NCI-H2081 (cell line): ENCODE data around the gene KANK3.
A peak's percentile ranks its signal among the peaks of the same experiment; 100 is the strongest.
"Not testable (repeated sequence)": the region's sequence is repeated elsewhere in the genome, so short reads cannot be mapped to it uniquely, and the experiment has no call there.

Experiments used
- DNase-seq, 2 experiments: peaks; one replicate each; lab custom pipeline; 2025; lab: John Stamatoyannopoulos, UW

KANK3 gene

DNA sequence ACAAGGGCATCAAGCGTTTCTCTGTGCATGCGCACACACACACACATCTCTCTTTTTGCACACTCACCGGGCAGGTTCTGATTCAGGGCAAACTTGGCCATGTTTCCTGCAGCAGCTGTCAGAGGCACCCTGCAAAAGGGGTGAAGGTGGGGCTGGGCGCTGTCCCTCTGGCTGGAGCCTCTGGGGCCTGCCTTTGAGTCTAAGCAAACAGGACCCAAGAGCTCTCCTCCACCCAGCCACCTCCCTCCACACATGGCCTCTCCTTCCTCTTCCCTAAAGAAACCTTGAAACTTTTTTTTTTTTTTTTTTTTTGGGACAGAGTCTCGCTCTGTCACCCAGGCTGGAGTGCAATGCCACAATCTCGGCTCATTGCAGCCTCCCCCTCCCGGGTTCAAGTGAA, 5.3 kb downstream of the KANK3 start:
- DNase-seq = no peak

DNA sequence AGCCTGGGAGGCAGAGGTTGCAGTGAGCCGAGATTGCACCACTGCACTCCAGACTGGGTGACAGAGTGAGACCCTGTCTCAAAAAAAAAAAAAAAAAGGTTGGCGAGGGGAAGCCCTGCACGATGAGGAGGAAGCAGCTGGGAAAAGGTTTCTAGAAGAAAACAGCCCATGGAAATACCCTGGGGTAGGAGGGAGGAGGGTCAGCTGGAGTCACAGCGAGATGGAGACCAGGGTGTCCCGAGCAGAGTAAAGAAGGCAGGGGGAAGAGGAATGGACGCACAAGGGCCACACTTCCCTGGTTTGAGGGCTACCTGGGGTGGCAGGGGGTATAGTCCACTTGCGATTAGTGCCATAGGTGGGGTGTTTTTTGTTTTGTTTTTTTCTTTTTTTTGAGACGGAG, 6.4 kb downstream of the KANK3 start:
- no peak for DNase-seq

DNA sequence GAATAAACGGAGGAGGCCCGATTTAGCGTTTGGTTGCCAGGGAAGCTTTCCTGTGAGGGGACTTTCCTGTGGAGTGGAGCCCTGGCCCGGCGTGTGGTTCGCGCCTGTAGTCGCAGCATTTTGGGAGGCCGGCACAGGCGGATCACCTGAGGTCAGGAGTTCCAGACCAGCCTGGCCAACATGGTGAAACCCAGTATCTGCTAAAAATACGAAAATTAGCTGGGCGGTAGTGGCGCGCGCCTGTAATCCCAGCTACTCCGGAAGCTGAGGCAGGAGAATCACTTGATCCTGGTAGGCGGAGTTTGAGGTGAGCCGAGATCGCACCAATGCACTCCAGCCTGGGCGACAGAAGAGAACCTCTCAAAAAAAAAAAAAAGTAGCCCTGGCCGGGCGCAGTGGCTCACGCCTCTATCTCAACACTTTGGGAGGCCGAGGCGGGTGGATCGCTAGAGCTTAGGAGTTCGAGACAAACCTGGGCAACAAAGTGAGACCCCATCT, 6.9 kb downstream of the KANK3 start:
- no peak for DNase-seq

- no peak for DNase-seq
Measured at GRCh38 chr19:8335343-8336071, 7.6 kb downstream of the KANK3 start.

GRCh38 chr19:8334458-8335342, 8.4 kb downstream of the KANK3 start:
- DNase-seq = peak; percentile 50 to 70

DNA sequence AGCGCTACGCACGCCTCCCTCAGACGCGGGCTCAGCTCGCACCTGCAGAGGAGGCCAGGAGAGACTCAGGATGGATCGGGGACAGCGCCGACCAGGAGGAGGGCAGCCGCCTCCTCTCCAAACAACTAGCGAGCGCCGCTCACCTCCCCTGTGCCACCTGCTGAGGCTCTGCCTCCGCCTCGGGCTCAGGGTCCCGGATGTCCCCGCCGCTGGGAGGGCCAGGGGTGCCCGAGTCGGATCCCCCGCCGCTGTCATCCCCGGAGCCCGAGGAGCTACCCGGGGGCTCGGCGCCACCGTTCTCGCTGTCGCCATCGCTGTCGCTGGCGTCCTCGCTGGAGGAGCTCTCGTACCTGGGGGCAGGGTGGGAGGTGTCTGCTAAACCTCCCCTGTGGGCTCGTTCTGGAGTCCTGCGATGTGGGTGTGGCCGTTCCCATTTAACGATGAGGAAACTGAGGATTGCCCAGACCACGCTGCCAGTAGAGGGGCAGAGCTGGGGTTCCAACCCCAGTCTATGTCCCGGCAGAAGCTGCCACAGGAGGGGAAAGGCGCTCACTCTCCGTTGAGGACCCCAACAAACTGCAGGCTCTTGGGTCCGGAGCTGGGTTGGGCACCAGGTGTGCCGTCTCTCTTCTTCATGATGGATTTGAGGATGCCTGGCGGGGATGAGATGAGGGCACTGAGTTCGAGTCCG, 9.2 kb downstream of the KANK3 start:
- DNase-seq = no peak

DNA sequence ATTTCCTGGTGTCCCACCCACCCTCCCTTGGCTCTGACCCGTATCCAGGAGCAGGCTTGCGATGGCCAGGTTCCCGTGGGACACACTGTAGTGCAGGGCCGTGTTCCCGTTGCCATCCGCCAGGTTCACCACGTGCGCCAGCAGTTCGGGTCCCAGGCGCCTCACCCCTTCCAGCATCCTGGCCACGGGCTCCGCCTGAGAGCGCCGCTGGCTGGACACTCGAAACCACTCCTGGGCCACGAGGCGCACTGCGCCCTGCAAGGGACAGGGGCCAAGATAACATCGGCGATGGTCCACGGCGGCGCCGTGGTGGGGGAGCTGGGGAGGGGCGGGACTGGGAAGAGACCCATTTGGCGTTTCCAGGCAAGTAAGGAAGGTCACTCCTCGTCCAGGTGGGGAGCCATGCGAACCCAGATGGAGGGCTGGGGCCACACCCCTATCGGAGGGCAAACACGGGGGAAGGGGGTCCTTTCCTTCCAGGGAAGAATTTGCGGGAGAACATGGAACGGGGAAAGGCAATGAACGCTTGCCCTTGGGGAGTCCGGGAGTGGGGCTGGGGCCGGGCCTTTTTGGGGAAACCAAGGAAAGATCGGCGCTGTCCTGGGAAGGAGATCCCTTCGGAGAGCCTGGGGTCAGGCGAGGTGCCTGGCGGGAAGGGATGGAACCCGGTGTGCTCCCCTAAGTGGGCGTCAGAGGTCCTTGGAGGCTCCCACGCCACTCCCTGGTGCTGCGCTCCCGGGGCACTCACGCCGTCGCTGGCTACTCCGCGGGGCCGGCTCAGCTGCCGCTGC, 9.9 kb downstream of the KANK3 start:
- no peak for DNase-seq

- no peak for DNase-seq
Measured at GRCh38 chr19:8331263-8331845, 11.7 kb downstream of the KANK3 start.

DNA sequence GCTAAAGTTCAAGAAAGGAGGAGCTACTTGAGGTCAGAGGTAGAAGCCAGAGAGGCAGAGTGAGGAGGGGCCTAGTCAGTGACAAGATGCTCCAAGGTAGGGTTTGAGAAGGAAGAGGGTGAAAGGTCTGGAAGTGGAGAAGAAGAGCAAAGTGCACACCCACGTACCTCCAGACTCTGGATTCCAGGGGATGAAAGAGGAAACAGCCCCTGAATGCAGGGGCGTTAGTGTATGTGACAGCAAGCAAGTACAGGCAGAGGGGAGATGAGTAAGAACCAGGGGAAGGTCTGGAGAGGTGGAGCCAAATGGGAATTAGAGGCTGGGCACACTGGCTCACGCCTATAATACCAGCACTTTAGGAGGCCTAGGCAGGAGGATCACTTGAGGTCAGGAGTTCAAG, 13.1 kb downstream of the KANK3 start:
- no peak for DNase-seq

GRCh38 chr19:8325454-8325853, 17.6 kb downstream of the KANK3 start:
- no peak for DNase-seq

DNA sequence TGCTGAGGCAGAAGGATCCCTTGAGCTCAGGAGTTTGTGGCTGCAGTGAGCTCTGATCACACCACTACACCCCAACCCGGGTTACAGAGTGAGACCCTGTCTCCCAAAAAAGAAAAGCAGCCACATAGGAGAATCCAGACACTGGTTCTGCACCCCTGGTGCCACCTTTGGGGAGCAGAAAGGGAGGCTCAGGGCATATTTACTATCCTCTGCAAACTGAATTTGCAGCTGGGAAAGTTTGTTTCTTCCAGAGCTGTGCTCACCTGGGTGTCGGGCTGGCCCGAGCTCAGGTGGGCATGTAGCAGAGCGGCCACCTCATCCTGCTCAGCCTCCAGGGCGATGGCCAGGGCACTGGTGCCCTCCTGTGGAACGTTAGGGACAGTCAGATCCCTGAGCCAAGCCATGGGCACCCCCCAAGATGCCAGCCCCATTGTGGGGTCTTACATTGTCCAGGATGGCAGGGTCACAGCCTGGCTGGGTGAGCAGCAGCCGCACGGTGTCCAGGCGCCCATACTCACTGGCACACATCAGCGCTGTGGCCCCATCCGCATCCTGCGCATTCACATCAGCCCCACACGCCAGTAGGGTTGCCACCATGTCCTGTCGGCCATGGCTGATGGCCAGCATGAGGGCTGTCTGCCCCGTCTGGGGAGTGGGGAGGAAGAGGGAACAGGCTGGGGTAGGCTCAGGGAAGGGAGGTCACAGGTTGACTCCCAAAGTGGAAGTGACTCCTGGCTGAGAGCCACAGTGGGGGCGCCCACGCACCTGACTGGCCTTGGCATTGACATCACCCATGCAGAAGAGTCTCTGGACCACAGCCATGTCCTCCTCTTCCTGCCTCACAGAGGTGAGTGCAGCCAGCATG, 18.6 kb downstream of the KANK3 start:
- no peak for DNase-seq

DNA sequence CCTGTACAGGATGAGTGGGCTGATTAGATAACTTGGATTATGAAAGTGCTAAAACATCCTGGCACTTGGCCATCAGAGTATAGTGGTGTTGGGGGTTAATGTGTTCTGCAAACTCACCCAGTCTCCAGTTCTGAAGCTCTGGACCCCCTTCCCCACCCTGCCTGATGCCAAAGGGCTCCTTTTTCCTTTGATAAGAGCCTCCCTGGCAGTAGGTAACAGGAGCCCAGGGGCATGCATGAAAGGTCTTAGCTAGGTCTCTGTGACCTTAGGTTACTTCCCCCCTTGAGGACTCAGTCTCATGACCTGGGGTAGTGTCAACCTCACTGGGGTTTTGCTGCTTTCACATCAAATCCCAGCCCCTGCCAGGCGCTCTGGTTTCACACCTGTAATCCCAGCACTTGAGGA, 19.3 kb downstream of the KANK3 start:
- no peak for DNase-seq

- no peak for DNase-seq
Measured at GRCh38 chr19:8322638-8322997, 20.4 kb downstream of the KANK3 start.

DNA sequence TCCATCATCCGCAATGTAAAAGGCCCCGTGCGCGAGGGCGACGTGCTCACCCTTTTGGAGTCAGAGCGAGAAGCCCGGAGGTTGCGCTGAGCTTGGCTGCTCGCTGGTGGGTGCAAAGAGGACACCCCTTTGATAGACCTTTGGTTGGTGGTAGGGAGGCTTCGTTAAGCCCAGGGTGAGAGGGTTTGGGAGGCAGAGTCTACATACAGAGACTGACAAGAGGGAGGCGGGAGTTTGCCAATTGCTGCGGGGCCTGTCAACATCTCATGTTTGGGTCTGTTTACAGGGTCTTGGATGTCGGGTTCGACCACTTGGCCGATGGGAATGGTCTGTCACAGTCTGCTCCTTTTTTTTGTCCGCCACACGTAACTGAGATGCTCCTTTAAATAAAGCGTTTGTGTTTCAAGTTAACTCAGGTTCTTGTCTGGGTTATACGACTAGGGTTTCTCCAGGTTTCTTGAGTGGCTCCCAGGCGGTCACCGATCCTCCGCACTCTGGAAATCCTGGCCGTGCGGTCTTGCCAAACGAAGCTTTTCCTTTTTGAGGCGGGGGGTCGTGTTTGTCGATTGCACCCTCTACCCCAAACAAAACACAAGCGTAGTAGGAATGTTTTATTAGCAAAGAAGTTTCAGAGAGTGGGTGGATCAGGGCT, 20.9 kb downstream of the KANK3 start:
- no peak for DNase-seq

DNA sequence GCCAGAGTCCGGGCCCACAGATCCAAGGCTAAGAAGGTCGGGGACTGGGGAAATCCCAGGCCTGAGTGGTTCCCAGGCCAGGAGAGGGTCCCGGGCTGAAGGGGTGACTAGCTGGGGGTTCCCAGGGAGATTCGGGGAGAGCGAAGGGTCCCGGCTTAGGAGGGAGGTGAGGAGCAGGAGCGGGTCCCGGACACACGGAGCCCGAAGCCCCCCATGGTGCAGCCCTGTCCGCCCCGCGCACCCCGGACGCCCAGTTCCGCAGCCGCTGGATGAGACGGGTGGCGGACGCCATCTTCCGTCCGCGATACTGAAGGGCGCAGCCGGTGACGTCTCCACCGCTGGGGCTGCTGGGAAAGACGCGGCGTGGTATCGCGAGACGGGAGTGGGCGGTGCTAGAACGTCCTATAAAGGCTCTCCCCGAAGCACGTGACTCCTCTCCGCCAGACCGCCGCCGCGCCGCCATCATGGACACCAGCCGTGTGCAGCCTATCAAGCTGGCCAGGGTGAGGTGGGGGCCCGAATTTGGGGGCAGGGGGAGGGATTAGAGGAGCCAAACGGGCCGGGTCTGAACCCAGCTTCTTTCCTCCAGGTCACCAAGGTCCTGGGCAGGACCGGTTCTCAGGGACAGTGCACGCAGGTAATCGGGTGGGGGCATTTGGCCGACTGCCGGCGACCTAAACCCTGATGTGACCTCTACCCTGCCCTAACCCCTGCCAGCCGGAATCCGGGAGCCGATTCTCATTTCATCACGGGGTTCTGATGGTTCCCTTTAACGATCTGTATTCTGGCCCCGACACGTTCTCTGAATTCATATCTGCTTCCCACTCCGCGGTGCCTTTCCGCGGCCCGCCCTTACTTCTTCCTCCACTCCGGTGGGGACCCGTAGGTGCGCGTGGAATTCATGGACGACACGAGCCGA, 21.7 kb downstream of the KANK3 start, which contains the start of the genes NDUFA7 and RPS28:
Gene NDUFA7 (minus strand): TSS at position 309 of the 919 bp plus-strand sequence. CDS start 17 bp downstream, at position 292.
Gene RPS28 (plus strand): TSS at position 430 of the 919 bp plus-strand sequence. CDS start 35 bp downstream, at position 465.
- peak; percentile 94 to 96 for DNase-seq

- DNase-seq = no peak
Measured at GRCh38 chr19:8320564-8321066, 22.4 kb downstream of the KANK3 start.

GRCh38 chr19:8319807-8320520, 23.1 kb downstream of the KANK3 start:
- no peak for DNase-seq

DNA sequence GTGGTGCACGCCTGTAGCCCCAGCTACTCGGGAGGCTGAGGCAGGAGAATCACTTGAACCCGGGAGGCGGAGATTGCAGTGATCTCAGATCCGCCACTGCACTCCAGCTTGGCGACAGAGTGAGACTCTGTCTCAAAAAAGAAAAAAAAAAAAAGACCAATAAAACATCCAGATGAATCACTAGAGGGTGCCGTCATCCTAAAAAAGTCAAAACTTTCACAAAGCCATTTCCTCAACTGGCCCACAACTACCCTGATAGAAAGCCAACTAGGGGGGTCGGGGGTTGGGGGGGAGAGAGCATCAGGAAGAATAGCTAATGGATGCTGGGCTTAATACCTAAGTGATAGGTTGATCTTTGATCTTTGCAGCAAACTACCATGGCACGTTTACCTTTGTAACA, 24.2 kb downstream of the KANK3 start:
- not testable (repeated sequence) for DNase-seq
